ENCODE results near the gene CAPRIN2. TPM values are rescaled to one million over a fixed set of nuclear protein-coding genes. Genes with fewer than 3 reads are reported as not detected.

CAPRIN2 gene, protein sequence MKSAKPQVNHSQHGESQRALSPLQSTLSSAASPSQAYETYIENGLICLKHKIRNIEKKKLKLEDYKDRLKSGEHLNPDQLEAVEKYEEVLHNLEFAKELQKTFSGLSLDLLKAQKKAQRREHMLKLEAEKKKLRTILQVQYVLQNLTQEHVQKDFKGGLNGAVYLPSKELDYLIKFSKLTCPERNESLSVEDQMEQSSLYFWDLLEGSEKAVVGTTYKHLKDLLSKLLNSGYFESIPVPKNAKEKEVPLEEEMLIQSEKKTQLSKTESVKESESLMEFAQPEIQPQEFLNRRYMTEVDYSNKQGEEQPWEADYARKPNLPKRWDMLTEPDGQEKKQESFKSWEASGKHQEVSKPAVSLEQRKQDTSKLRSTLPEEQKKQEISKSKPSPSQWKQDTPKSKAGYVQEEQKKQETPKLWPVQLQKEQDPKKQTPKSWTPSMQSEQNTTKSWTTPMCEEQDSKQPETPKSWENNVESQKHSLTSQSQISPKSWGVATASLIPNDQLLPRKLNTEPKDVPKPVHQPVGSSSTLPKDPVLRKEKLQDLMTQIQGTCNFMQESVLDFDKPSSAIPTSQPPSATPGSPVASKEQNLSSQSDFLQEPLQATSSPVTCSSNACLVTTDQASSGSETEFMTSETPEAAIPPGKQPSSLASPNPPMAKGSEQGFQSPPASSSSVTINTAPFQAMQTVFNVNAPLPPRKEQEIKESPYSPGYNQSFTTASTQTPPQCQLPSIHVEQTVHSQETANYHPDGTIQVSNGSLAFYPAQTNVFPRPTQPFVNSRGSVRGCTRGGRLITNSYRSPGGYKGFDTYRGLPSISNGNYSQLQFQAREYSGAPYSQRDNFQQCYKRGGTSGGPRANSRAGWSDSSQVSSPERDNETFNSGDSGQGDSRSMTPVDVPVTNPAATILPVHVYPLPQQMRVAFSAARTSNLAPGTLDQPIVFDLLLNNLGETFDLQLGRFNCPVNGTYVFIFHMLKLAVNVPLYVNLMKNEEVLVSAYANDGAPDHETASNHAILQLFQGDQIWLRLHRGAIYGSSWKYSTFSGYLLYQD
- 23.1 and 23.8 TPM in 2 replicates for total RNA-seq (2012; rRNA removed)
- polyA plus RNA-seq (2012; rRNA removed): 15.3 and 18.9 TPM in 2 replicates
- 1.9 and 2.2 TPM in 2 replicates for polyA plus RNA-seq (2012; cell fraction: cytosol; rRNA removed)
- polyA plus RNA-seq (2012; cell fraction: nucleus; rRNA removed; ENCODE audit: low replicate concordance): 14.5 and 102 TPM in 2 replicates
- percentile 70 among the genes with signal in this experiment for Bru-seq, nascent RNA
- BruChase-seq, experiment 1, labeled RNA remaining after a 6-hour chase: percentile 63 among the genes with signal in this experiment
- BruChase-seq, experiment 2, labeled RNA remaining after a 2-hour chase: percentile 77 among the genes with signal in this experiment
- long read RNA-seq, partial matches to known transcripts: 2 of 5 reads
- long read RNA-seq, other reads (novel, unspliced or antisense): 3 of 5 reads

DNA sequence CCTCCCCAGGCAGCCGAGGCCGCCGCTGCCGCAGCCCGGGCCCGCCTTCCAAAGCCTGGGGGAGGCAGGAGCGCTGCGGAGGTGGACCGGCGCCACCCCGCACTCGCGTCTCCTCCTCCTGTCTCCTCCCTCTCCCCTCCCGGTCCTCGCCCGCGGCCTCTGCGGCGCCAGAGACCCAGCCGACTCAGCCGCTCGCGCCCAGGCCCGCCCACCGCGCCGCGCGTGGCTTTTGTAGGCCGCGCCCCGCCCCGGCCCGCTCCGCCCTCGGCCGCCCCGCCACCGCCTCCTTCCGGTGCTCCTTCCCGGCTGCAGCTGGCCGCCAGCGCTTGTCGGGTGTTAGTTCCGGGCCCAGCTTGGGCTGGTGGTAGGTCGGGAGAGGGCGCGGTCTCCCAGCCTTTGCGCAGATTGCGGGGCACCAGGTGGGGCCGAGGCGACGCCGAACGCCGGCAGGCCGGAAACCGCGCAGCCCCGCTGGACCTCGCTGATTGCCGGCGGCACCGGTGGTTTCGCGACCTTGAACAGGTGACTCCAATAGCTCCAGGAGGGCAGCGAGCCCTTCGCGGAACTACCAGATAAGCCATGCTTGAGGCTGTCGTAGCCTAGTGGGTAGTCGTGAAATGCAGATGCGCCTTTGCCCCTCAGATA lies at the start of gene CAPRIN2:
Gene CAPRIN2 (minus strand): TSS at position 202 of the 645 bp plus-strand sequence. CDS start 1,431 bp downstream, outside the sequence.
- Histone ChIP-seq H2AFZ (replicated peaks; ENCODE audit: low read length, poor library complexity) (peak within 1 kb of the TSS; percentile 97), H2AK5ac (ENCODE audit: low read depth, low read length) (peak within 1 kb of the TSS; percentile 62; the same call in 1 of the 2 replicates), H3K27ac (ENCODE audit: insufficient read depth, low read length) (peak within 1 kb of the TSS; percentile 67), H4K20me1 (ENCODE audit: insufficient read depth, low read length) (no peaks in the 10 kb centered on the region), H2BK5ac (ENCODE audit: low read depth, low read length, poor library complexity, severe bottlenecking) (peak within 1 kb of the TSS; percentile 46), H3K23ac (ENCODE audit: low read depth, low read length) (peak within 1 kb of the TSS; percentile 98), H2AK9ac (replicated peaks; ENCODE audit: low read depth, low read length, poor library complexity) (peak within 1 kb of the TSS; percentile 94), H2BK20ac (ENCODE audit: low read depth, low read length) (peak within 1 kb of the TSS; percentile 11; the same call in 1 of the 2 replicates), H4K91ac (ENCODE audit: insufficient read depth, low read depth, low read length) (peak within 1 kb of the TSS; percentile 72), H3K9me1 (ENCODE audit: insufficient read depth, low read length) (peaks cover 4% of the 10 kb centered on the region), H3K36me3 (ENCODE audit: control insufficient read depth, insufficient read depth, low read length) (no peaks in the 10 kb centered on the region), H3K4ac (ENCODE audit: low read depth, low read length) (peak within 1 kb of the TSS; percentile 91), H3K18ac (ENCODE audit: low read depth, low read length) (peak within 1 kb of the TSS; percentile 79), H3K4me2 (ENCODE audit: low read depth, low read length) (peak within 1 kb of the TSS; percentile 99), H3K27me3 (ENCODE audit: control insufficient read depth, insufficient read depth, low read length) (no peaks in the 10 kb centered on the region), H3K14ac (replicated peaks; ENCODE audit: low read depth, low read length) (peak within 1 kb of the TSS; percentile 92), H3K9me3 (ENCODE audit: control insufficient read depth, insufficient read depth, low read length) (no peaks in the 10 kb centered on the region), H2BK120ac (ENCODE audit: low read depth, low read length) (peak within 1 kb of the TSS; percentile 82), H3K4me1 (ENCODE audit: control insufficient read depth, insufficient read depth, low read length) (peaks cover 10% of the 10 kb centered on the region), H3K9ac (ENCODE audit: low read depth, low read length) (peak within 1 kb of the TSS; percentile 83), H3K4me3 (ENCODE audit: insufficient read depth, low read depth, low read length) (peak within 1 kb of the TSS; percentile 86), H4K5ac (ENCODE audit: low read depth, low read length) (peak within 1 kb of the TSS; percentile 98), H3K56ac (ENCODE audit: extremely low read depth, insufficient read depth, low read length) (peak within 1 kb of the TSS; percentile 68), H2BK15ac (ENCODE audit: low read depth, low read length) (peak within 1 kb of the TSS; percentile 1; the same call in 1 of the 3 replicates), H4K8ac (ENCODE audit: low read depth in 2 of 2, low read length in 2 of 2) (peak within 1 kb of the TSS; percentile 33 to 87), H3K79me1 (ENCODE audit: low read depth in 1 of 2, low read length in 2 of 2) (peaks cover 20 to 39% of the 10 kb centered on the region in 2 experiments)
- in situ Hi-C loops (cut with MboI; ENCODE audit: low sequenced_read_pairs): no loop called here
- dilution Hi-C loops (cut with HindIII; ENCODE audit: low sequenced_read_pairs, unreplicated experiment): no loop called here
- ATAC-seq (ENCODE audit: low read depth): peak; percentile 99
- peak; percentile 93 for DNase-seq
- no TSS peak for BruUV-seq (replicated peaks)
- intact Hi-C loops (cut with micrococcal nuclease): loop anchor here (1.0 to 2.0 kb wide), 2 partner anchors 41 to 60 kb away; partner anchors contain the start of gene IPO8
- ChIA-PET CTCF (interaction anchor here (1.8 kb wide), 1 partner anchor 10 kb away, joined by 6 read pairs; no protein-coding TSS in a partner anchor), POLR2A (ENCODE audit: unreplicated experiment) (no interaction called here)
- whole genome bisulfite sequencing, 2 experiments (ENCODE audit: extremely low coverage in 2 of 2, insufficient read length in 1 of 2): 2% methylated on average over 18 of the region's 72 CpGs; no CpG with 5 or more reads in 1 of the 2 experiments
- TF ChIP-seq, protein P1, sequence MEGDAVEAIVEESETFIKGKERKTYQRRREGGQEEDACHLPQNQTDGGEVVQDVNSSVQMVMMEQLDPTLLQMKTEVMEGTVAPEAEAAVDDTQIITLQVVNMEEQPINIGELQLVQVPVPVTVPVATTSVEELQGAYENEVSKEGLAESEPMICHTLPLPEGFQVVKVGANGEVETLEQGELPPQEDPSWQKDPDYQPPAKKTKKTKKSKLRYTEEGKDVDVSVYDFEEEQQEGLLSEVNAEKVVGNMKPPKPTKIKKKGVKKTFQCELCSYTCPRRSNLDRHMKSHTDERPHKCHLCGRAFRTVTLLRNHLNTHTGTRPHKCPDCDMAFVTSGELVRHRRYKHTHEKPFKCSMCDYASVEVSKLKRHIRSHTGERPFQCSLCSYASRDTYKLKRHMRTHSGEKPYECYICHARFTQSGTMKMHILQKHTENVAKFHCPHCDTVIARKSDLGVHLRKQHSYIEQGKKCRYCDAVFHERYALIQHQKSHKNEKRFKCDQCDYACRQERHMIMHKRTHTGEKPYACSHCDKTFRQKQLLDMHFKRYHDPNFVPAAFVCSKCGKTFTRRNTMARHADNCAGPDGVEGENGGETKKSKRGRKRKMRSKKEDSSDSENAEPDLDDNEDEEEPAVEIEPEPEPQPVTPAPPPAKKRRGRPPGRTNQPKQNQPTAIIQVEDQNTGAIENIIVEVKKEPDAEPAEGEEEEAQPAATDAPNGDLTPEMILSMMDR (conservative IDR thresholded peaks at IDR 0.05; ENCODE audit: low read depth, low read length): peak; percentile 43
- peak; percentile 21; the same call in 1 of the 2 replicates for TF ChIP-seq SMC3 (IDR thresholded peaks at IDR 0.05; ENCODE audit: low read depth, low read length)
- peak; percentile 76; the same call in 1 of the 2 replicates for TF ChIP-seq MAZ (IDR thresholded peaks at IDR 0.05; ENCODE audit: borderline replicate concordance, low read depth, low read length)
- TF ChIP-seq POLR2A (IDR thresholded peaks at IDR 0.05; ENCODE audit: low read depth, low read length): peak; percentile 67
- TF ChIP-seq, protein P2, sequence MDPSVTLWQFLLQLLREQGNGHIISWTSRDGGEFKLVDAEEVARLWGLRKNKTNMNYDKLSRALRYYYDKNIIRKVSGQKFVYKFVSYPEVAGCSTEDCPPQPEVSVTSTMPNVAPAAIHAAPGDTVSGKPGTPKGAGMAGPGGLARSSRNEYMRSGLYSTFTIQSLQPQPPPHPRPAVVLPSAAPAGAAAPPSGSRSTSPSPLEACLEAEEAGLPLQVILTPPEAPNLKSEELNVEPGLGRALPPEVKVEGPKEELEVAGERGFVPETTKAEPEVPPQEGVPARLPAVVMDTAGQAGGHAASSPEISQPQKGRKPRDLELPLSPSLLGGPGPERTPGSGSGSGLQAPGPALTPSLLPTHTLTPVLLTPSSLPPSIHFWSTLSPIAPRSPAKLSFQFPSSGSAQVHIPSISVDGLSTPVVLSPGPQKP (IDR thresholded peaks at IDR 0.05; ENCODE audit: borderline replicate concordance, low read depth, low read length): no peak
- no peak for TF ChIP-seq RFX5 (IDR thresholded peaks at IDR 0.05; ENCODE audit: low read depth, low read length)
- TF ChIP-seq MAFK (IDR thresholded peaks at IDR 0.05; ENCODE audit: low read depth, low read length): no peak

Data from IMR-90 (cell line).